Bone marrow (tissue), 2 donors: ENCODE measurements around the gene CYB5R2.

ENCODE experiments used
- DNase-seq, 2 donors: peaks; one replicate each; lab custom pipeline; 2025; lab: John Stamatoyannopoulos, UW

Gene CYB5R2

GRCh38 chr11:7672960-7673723 is at the start of gene CYB5R2:
CYB5R2 (minus strand) TSS chr11:7673500; CDS start chr11:7672825, 675 bp downstream.
- DNase-seq: no peak

GRCh38 chr11:7714786-7715185 is 41.5 kb upstream of the CYB5R2 start:
- no peak for DNase-seq

- no peak for DNase-seq
These were observed 33.1 kb upstream of the CYB5R2 start, which contains the start of gene OVCH2 for GRCh38 chr11:7706377-7706776. OVCH2 (minus strand) TSS chr11:7706477; CDS start chr11:7706394, 83 bp downstream.

- DNase-seq: no peak
These were observed 30.4 kb upstream of the CYB5R2 start for GRCh38 chr11:7703740-7704139.

- no peak for DNase-seq
These were observed 23.1 kb upstream of the CYB5R2 start for GRCh38 chr11:7696424-7696823.

- no peak for DNase-seq
These were observed 20.9 kb upstream of the CYB5R2 start for GRCh38 chr11:7694235-7694634.

GRCh38 chr11:7692426-7692825 is 19.1 kb upstream of the CYB5R2 start:
- DNase-seq: no peak

DNA sequence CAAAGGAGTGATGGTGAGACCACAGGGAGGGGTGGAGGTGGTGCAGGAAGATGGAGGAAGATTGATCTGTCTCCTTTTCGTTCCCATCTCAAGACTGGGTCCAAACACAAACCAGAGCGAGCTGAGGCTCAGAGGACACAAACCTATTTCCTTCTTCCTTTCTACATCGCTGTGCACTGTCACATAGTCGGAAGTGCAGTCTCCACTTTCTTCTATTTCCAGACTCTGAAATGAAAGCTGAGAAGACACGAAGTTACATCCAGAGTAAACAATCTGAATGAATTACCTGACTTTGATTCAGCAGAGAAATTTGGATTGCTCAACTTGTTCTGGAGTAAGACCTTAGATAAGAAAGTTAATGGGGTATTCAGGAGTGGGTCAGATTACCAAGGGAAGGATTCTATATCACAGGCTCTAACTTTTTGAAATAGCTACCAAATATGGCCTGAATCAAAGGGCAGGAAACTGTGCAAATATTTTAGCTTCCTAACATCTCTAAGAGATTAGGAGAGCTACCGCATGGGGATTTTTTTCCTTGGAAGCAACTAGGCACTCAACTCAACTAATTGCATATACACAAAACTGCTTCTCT is 18.6 kb upstream of the CYB5R2 start:
- DNase-seq: no peak

GRCh38 chr11:7690648-7691047 is 17.3 kb upstream of the CYB5R2 start:
- DNase-seq: no peak

- DNase-seq: no peak
These were observed 15.9 kb upstream of the CYB5R2 start for GRCh38 chr11:7689239-7689638.

GRCh38 chr11:7688238-7688826 is 15.0 kb upstream of the CYB5R2 start:
- no peak for DNase-seq

DNA sequence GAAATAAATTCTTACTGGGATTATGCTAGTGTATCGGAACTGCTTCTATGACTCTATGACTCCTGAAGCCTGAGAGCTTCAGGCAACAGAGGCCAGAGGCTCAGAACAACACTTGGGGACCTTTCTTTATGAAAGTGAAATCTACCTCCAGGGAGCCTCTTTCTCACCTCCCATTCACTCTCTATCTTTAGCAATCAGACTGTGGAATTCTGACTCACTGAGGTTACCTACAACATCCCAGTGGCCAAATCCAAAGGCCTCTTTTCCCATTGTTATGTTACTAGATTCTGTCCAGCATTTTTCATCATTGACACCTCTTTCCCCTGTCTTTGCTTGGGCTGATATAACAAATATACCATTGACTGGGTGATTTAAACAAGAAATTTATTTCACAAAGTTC is 14.1 kb upstream of the CYB5R2 start:
- DNase-seq: no peak

GRCh38 chr11:7686761-7687160 is 13.5 kb upstream of the CYB5R2 start:
- DNase-seq: no peak

DNA sequence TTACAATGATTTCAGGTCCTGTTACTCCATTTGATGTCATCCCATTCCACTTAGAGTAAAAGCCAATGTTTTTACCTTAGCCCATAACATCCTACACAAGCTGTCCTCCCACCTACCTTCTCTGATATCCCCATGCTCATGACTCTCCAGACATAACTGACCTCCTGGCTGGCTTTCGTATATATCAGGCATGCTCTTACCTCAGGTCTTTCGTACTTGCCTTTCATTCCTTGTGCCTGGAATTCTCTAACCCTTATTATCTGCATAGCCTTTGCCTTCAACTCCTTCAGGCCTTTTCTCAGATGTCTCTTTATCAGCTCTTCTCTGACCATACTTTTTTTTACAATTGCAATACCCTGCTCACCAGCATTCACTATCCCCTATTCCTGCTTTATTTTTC is 10.3 kb upstream of the CYB5R2 start:
- no peak for DNase-seq

DNA sequence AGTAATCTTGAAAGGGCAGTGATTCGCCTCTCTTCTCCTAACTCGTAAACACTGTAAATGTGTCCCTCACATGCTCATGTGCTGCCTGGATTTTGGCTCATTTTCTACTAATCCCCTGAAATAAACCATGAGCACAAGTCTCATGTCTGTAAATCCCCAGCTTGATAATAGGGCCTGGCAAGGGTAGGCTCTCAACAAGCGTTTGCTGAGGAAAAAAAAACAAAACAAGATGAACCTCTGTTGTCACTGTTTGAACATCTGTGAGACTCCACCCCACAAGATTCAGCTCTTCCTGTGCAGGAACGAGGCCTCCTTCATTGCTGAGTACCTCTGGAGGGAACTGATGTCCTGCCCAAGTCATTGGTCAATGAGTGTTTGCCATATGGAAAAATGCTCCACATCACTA is 4.5 kb upstream of the CYB5R2 start:
- no peak for DNase-seq

DNA sequence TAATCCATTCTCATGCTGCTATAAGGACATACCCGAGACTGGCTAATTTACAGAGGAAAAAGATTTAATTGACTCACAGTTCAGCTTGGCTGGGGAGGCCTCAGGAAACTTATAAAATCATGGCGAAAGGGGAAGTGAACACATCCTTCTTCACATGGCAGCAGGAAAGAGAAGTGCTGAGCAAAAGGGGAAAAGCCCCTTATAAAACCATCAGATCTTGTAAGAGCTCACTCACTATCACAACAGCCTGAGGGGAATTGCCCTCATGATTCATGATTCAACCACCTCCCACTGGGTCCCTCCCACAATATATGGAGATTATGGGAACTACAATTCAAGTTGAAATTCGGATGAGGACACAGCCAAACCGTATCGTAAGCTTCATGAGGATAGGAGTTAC is 3.8 kb upstream of the CYB5R2 start:
- DNase-seq: no peak

DNA sequence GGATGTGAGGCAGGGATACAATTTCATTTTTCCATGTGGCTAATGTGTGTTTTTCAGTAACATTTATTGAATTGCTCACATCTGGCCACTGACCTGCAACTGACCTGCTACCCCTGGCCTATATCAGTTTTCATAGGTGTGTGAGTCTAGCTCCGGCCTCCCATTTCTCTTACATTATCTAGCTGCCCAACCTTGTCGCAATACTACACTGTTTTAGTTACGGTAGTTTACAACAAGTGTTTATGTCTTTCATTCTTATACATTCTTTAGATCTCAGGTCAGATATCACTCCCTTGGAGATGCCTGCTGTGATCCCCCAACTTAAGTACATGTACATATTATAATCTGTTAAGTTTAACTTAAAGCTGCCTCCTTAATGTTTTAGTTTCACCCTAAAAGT is 2.3 kb upstream of the CYB5R2 start:
- no peak for DNase-seq

DNA sequence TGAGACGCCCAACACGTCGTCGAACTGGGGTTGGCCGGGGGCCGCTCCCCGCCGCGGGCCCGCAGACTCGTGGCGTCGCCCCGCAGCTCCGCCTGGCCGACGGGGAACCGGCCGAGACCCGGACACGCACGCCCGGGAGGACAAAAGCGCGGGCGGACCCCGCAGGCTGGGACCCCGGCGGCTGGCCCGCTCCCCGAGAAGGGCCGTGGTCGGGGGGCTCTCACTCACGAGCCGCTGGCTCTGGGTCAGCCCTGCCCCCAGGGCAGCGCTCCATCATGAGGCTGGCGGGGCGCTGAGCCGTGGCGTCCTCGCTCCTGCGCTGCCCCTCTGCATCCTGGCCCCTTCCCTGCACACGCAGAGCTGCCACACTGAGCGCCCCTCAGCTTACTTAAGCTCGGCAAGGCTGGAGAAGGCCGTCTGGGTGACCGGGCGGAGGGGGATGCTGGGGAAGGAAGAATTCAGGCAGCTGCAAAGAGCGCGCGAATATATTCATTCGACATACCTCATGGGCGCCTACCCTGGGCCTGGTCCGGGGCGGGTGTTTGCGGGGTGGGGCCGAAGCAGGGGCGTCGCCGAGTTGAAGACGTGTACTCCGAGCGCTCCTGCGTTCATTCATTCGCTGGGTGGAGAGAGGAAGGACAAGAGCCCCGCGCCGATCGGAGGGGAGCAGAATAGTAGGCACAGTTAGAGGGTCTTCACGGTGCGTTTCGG is 579 bp upstream of the CYB5R2 start:
- DNase-seq: no peak

DNA sequence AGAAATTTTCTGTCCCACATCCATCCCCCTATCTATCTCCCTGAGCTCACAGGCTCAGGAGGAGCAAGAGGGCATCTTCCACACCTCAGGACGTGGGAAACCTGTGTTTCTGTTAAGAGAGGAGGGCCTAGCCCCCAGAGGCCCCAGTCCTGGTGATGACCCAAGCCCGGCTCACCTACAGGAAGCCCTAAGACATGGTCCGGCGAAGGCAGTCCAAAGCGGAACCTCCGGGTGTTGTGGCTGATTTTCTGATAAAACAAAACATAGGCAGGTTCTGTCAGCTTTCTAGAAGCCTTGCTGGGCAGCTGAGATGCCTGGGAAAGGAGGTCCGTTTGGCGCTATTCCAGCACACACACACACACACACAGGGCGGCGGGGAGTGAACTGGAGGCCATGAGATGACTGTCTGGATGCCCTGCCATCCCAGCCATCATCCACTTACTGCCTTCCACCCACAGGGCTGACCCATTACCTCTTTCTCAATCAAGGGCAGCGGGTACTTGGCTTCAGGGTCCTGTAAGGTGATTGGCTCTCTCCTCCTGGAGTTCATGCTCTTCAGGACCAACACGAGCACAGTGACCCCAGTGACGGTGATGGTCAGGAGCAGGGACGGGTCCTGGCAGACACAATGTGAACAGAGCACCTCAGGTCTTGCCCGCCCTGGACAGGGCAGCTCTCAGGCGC is 882 bp downstream of the CYB5R2 start:
- DNase-seq: no peak

DNA sequence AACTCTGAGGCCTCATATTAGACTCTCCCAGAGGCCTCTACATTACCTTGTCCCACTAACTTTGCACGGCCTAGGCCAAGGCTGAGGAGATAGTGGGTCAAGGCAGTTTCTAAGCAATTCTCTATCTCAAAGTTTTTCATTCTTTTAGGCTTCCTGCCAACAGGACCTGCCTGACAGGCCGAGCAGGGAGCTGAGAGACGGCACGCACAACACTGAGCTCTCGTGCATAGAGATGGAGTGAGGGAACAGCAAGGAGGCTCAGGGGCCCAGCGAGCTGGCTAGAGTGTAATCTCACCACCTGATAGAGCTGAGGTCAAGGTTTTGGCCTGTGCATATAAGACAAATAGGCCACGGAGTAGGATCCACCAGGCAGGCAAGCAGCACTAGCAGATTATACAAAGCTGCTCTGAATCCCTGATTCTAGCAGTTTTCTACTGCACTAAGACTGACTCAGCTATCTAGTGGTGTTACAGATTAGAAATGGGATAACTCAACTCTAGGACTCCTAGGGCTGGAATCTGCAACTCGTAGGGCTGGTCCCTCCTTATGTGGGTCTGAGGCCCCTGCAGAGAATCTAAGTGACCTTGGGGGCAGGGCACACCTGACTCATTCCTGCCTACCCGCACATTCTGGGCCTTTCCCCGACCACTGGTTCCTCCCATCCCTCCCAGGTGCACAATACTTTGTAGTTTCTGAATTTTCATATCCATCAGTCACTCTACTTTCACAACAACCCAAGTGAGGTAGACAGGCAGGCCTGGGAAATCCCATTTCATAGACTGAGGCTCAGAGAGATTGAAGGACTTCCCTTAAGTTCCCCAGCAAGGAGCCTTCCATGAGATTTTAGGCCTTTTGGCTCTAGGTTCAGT is 1.7 kb downstream of the CYB5R2 start:
- no peak for DNase-seq

GRCh38 chr11:7670641-7671040 is 2.7 kb downstream of the CYB5R2 start:
- no peak for DNase-seq
